OCI-LY1 (cell line): ENCODE measurements around the gene MSANTD3.
"Not testable (repeated sequence)": the region's sequence is repeated elsewhere in the genome, so short reads cannot be mapped to it uniquely, and the experiment has no call there.

Source experiments
- H2AFZ ChIP-seq: fragments of 200-600 bp; sonication (generic), shearing (Covaris generic); 2 replicates; pipeline ENCODE4 v1.6.0; 2014; ENCODE audit warnings: antibody characterized with exemption, mild to moderate bottlenecking, low read length
- H3F3A ChIP-seq: fragments of 200-600 bp; sonication (generic), shearing (Covaris generic); 2 replicates; pipeline ENCODE4 v1.6.0; 2014; ENCODE audit warnings: mild to moderate bottlenecking, antibody characterized with exemption, low read length, moderate library complexity; ENCODE audit not compliant: insufficient read depth
- H3K27ac ChIP-seq: fragments of 200-600 bp; sonication (generic); 2 replicates; pipeline ENCODE4 v1.5.1; 2014; ENCODE audit warnings: low read length, mixed run types, mild to moderate bottlenecking, low read depth; ENCODE audit not compliant: poor library complexity, severe bottlenecking
- H3K27me3 ChIP-seq: fragments of 200-600 bp; sonication (generic); 2 replicates; pipeline ENCODE4 v1.6.0; 2014; ENCODE audit warnings: antibody characterized with exemption, mild to moderate bottlenecking, low read length, moderate library complexity; ENCODE audit not compliant: insufficient read depth
- H3K36me3 ChIP-seq: fragments of 200-600 bp; sonication (generic); 2 replicates; pipeline ENCODE4 v1.6.1; 2014; ENCODE audit warnings: mild to moderate bottlenecking, antibody characterized with exemption, low read length, moderate library complexity, mixed read lengths; ENCODE audit not compliant: insufficient read depth
- H3K4me1 ChIP-seq: fragments of 200-600 bp; sonication (generic); 2 replicates; pipeline ENCODE4 v1.5.1; 2014; ENCODE audit warnings: mild to moderate bottlenecking, low read length, moderate library complexity; ENCODE audit not compliant: insufficient read depth, severe bottlenecking
- H3K4me2 ChIP-seq: fragments of 200-600 bp; sonication (generic), shearing (Covaris generic); 2 replicates; pipeline ENCODE4 v1.6.1; 2014; ENCODE audit warnings: low read length
- H3K4me3 ChIP-seq: fragments of 200-600 bp; sonication (generic); 2 replicates; pipeline ENCODE4 v1.5.1; 2014; ENCODE audit warnings: low read length, low read depth, mild to moderate bottlenecking, mixed read lengths; ENCODE audit not compliant: poor library complexity, severe bottlenecking
- H3K79me2 ChIP-seq: fragments of 200-600 bp; shearing (Covaris generic); 2 replicates; pipeline ENCODE4 v1.6.1; 2016; ENCODE audit warnings: mixed run types, low read length, mixed read lengths; ENCODE audit not compliant: insufficient read depth
- H3K9ac ChIP-seq: fragments of 200-600 bp; sonication (generic), shearing (Covaris generic); 2 replicates; pipeline ENCODE4 v1.6.1; 2014; ENCODE audit warnings: mild to moderate bottlenecking, low read length, mixed read lengths
- H3K9me2 ChIP-seq: fragments of 200-600 bp; sonication (generic), shearing (Covaris generic); 2 replicates; pipeline ENCODE4 v1.6.1; 2014; ENCODE audit warnings: low read depth, mild to moderate bottlenecking, low read length, mixed read lengths
- H3K9me3 ChIP-seq: fragments of 200-600 bp; shearing (Covaris generic); 2 replicates; pipeline ENCODE4 v1.6.1; 2014; ENCODE audit warnings: low read length, mixed read lengths
- H4K20me1 ChIP-seq: fragments of 200-600 bp; sonication (generic), shearing (Covaris generic); 2 replicates; pipeline ENCODE4 v1.6.0; 2016; ENCODE audit warnings: mild to moderate bottlenecking, low read length; ENCODE audit not compliant: insufficient read depth
- CTCF ChIP-seq: fragments of 200-600 bp; sonication (generic), shearing (Covaris generic); IDR thresholded peaks from 2 replicates; pipeline ENCODE4 v1.5.1; 2017; ENCODE audit warnings: mild to moderate bottlenecking, antibody characterized with exemption, low read length, moderate library complexity, mixed read lengths
- EZH2 ChIP-seq: fragments of 200-600 bp; sonication (generic), shearing (Covaris generic); IDR thresholded peaks from 2 replicates; pipeline ENCODE4 v1.8.0; 2017; ENCODE audit warnings: borderline replicate concordance, mixed run types, mild to moderate bottlenecking, antibody characterized with exemption, low read length, moderate library complexity, mixed read lengths

MSANTD3 gene

DNA sequence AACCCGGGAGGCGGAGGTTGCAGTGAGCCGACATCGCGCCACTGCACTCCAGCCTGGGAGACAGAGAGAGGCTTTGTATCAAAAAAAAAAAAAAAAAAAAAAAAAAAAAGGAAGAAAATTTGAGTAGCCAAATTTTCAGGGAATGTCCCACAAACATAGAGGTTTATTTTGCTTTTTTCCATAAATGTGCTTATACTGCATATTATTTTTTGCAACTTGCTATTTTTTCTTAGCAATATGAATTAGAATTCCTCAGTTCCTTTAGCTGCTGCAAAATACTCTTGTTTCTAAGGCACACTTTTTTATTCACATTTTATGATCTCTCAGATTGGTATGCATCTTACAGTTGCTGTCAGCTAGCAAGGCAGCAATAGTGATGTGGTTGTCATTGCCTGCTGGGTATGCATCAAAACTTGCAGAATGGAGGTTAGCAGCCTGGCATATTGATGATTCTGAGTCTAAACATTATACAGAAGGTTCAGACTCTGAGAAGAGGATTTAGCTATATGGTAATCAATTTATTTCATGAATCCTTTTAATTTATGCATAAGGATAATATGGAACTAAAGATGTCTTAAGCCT lies 13.0 kb upstream of the MSANTD3 start:
- Histone ChIP-seq H3K27me3 (no peaks in the 10 kb centered on the region), H3K4me1 (peaks cover 11% of the 10 kb centered on the region), H3K9ac (no peak overlapping the region), H3K36me3 (no peaks in the 10 kb centered on the region), H3K4me2 (no peak overlapping the region), H3F3A (no peaks in the 10 kb centered on the region), H2AFZ (no peak overlapping the region), H3K27ac (no peak overlapping the region), H3K79me2 (no peaks in the 10 kb centered on the region), H3K4me3 (no peak overlapping the region), H3K9me2 (no peaks in the 10 kb centered on the region), H3K9me3 (no peaks in the 10 kb centered on the region), H4K20me1 (no peaks in the 10 kb centered on the region)
- TF ChIP-seq EZH2 (no peak), CTCF (no peak)

DNA sequence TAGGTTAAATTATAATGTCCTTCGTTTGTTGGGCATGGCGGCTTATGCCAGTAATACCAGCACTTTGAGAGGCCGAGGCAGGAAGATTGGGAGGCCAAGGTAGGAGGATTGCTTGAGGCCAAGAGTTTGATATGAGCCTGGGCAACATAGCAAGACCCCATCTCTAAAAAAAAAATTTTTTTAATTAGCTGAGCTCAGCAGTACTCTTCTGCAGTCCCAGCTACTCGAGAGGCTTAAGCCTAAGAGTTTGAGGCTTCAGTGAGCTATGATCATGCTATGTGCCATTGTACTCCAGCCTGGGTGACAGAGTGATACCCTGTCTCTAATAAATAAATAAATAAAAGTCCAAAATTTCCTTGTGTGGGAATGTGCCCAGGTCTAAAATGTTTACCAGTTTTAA lies 9.1 kb upstream of the MSANTD3 start:
- Histone ChIP-seq H3K9me2 (no peaks in the 10 kb centered on the region), H3K27ac (no peak overlapping the region), H3K79me2 (no peaks in the 10 kb centered on the region)

GRCh38 chr9:100419166-100419565 lies 7.8 kb upstream of the MSANTD3 start:
- Histone ChIP-seq H3K9me2 (no peaks in the 10 kb centered on the region), H3K27ac (no peak overlapping the region), H3K27me3 (no peaks in the 10 kb centered on the region), H4K20me1 (no peaks in the 10 kb centered on the region), H2AFZ (no peak overlapping the region), H3K9ac (no peak overlapping the region), H3K4me3 (no peak overlapping the region), H3K4me1 (no peaks in the 10 kb centered on the region), H3F3A (no peaks in the 10 kb centered on the region), H3K36me3 (no peaks in the 10 kb centered on the region), H3K4me2 (no peak overlapping the region), H3K79me2 (no peaks in the 10 kb centered on the region), H3K9me3 (no peaks in the 10 kb centered on the region)
- TF ChIP-seq CTCF (no peak), EZH2 (no peak)

More for the DNA sequence above, 9.1 kb upstream of the MSANTD3 start:
- Histone ChIP-seq H3K4me3 (no peak overlapping the region), H3K9ac (no peak overlapping the region), H4K20me1 (no peaks in the 10 kb centered on the region), H3F3A (no peaks in the 10 kb centered on the region), H3K27me3 (no peaks in the 10 kb centered on the region), H3K9me3 (no peaks in the 10 kb centered on the region), H3K4me2 (no peak overlapping the region), H2AFZ (no peak overlapping the region), H3K4me1 (no peaks in the 10 kb centered on the region), H3K36me3 (no peaks in the 10 kb centered on the region)
- TF ChIP-seq CTCF, result no peak
- no peak for TF ChIP-seq EZH2

DNA sequence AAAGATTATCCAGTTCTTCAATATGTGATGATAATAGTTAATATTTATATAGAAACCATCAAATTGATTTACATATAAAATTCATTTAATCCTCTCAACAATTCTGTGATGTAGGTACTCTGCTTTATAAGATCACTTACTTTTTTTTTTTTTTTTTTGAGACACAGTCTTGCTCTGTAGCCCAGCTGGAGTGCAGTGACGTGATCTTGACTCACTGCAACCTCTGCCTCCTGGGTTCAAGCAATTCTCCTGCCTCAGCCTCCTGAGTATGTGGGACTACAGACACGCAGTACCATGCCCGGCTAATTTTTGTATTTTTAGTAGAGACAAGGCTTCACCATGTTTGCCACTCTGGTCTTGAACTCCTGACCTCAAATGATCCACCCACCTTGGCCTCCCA lies 5.8 kb upstream of the MSANTD3 start:
- H3K9ac ChIP-seq, H3K36me3 ChIP-seq, H3K27ac ChIP-seq, H3F3A ChIP-seq, H3K4me2 ChIP-seq, H3K79me2 ChIP-seq, H3K9me3 ChIP-seq, H3K4me3 ChIP-seq, H2AFZ ChIP-seq, H4K20me1 ChIP-seq, H3K27me3 ChIP-seq, H3K9me2 ChIP-seq, H3K4me1 ChIP-seq: not testable (repeated sequence)
